Esophagus muscularis mucosa (tissue), 3 donors: ENCODE results near the gene KCNAB1.

Experiments used
- EP300 ChIP-seq: sonication (generic); formaldehyde crosslinking; IDR thresholded peaks from one replicate; pipeline ENCODE4 v1.6.1; 2017; ENCODE audit warnings: antibody characterized with exemption
- TF ChIP-seq, protein P1 (sequence below), 3 experiments: fragments of 200-600 bp in 2 of 3; fragments of 450-650 bp in 1 of 3; sonication (generic) in 2 of 3; IDR thresholded peaks; one replicate each; pipeline ENCODE4 v1.5.1; 2017 to 2019; ENCODE audit warnings: antibody characterized with exemption in 3 of 3, mild to moderate bottlenecking in 2 of 3, moderate library complexity in 1 of 3

DNA sequence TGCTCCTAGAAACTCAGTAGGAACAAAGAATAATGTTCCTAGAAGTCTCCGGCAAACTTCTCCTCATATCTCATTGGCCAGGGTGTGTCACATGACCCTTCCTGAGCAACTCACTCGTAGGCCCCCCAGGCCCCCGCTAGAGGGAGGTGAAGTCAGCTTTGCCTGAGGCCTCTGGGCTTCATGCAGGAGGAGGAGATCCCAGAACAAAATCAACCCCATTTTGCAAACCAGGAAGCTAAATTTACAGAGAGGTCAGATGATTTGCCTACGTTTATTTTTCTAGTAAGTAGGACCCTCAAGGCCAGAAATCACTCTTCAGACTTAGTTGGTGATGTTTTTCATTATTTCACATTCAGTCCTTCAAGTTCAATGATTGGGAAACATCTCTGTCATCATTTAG, 335.5 kb downstream of the KCNAB1 start:
- TF ChIP-seq EP300 = no peak
- TF ChIP-seq, protein P1, sequence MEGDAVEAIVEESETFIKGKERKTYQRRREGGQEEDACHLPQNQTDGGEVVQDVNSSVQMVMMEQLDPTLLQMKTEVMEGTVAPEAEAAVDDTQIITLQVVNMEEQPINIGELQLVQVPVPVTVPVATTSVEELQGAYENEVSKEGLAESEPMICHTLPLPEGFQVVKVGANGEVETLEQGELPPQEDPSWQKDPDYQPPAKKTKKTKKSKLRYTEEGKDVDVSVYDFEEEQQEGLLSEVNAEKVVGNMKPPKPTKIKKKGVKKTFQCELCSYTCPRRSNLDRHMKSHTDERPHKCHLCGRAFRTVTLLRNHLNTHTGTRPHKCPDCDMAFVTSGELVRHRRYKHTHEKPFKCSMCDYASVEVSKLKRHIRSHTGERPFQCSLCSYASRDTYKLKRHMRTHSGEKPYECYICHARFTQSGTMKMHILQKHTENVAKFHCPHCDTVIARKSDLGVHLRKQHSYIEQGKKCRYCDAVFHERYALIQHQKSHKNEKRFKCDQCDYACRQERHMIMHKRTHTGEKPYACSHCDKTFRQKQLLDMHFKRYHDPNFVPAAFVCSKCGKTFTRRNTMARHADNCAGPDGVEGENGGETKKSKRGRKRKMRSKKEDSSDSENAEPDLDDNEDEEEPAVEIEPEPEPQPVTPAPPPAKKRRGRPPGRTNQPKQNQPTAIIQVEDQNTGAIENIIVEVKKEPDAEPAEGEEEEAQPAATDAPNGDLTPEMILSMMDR (IDR thresholded peaks at IDR 0.05) = no peak
